ENCODE measurements around the gene OR52K1.
"Not testable (repeated sequence)": the region's sequence is repeated elsewhere in the genome, so short reads cannot be mapped to it uniquely, and the experiment has no call there.

OR52K1 gene

GRCh38 chr11:4495487-4495886 lies 13.0 kb downstream of the OR52K1 start:
- no peak for DNase-seq (ENCODE audit: insufficient read length)
- no peak for TF ChIP-seq POLR2AphosphoS5 (IDR thresholded peaks at IDR 0.05; ENCODE audit: low read depth, low read length)
- TF ChIP-seq TAF1 (IDR thresholded peaks at IDR 0.05; ENCODE audit: borderline replicate concordance, low read depth, low read length), result no peak
- no peak for TF ChIP-seq POLR2A (IDR thresholded peaks at IDR 0.05; ENCODE audit: low read depth, low read length)
- no peak for FAIRE-seq

GRCh38 chr11:4495986-4496385 lies 13.5 kb downstream of the OR52K1 start:
- FAIRE-seq, result no peak
- TF ChIP-seq POLR2AphosphoS5 (IDR thresholded peaks at IDR 0.05; ENCODE audit: low read depth, low read length), result no peak
- no peak for TF ChIP-seq POLR2A (IDR thresholded peaks at IDR 0.05; ENCODE audit: low read depth, low read length)
- no peak for TF ChIP-seq TAF1 (IDR thresholded peaks at IDR 0.05; ENCODE audit: borderline replicate concordance, low read depth, low read length)
- no peak for DNase-seq (ENCODE audit: insufficient read length)

- FAIRE-seq (no peak), DNase-seq (ENCODE audit: insufficient read length) (no peak)
- TF ChIP-seq POLR2AphosphoS5 (IDR thresholded peaks at IDR 0.05; ENCODE audit: low read depth, low read length) (no peak), TAF1 (IDR thresholded peaks at IDR 0.05; ENCODE audit: borderline replicate concordance, low read depth, low read length) (no peak), POLR2A (IDR thresholded peaks at IDR 0.05; ENCODE audit: low read depth, low read length) (no peak)
Measured at GRCh38 chr11:4496557-4497248, 14.3 kb downstream of the OR52K1 start.

GRCh38 chr11:4508886-4509285 lies 26.4 kb downstream of the OR52K1 start:
- FAIRE-seq (no peak), DNase-seq (ENCODE audit: insufficient read length) (no peak)
- no peak for TF ChIP-seq TAF1 (IDR thresholded peaks at IDR 0.05; ENCODE audit: borderline replicate concordance, low read depth, low read length)
- TF ChIP-seq POLR2A (IDR thresholded peaks at IDR 0.05; ENCODE audit: low read depth, low read length), result no peak
- no peak for TF ChIP-seq POLR2AphosphoS5 (IDR thresholded peaks at IDR 0.05; ENCODE audit: low read depth, low read length)

- FAIRE-seq, result no peak
Measured at GRCh38 chr11:4511282-4512245, 29.1 kb downstream of the OR52K1 start.

GRCh38 chr11:4514196-4514595 lies 31.8 kb downstream of the OR52K1 start:
- DNase-seq (ENCODE audit: insufficient read length) (no peak), FAIRE-seq (no peak)
- TF ChIP-seq POLR2AphosphoS5 (IDR thresholded peaks at IDR 0.05; ENCODE audit: low read depth, low read length) (no peak), POLR2A (IDR thresholded peaks at IDR 0.05; ENCODE audit: low read depth, low read length) (no peak), TAF1 (IDR thresholded peaks at IDR 0.05; ENCODE audit: borderline replicate concordance, low read depth, low read length) (no peak)

More at GRCh38 chr11:4511282-4512245, 29.1 kb downstream of the OR52K1 start:
- DNase-seq (ENCODE audit: insufficient read length), result no peak
- TF ChIP-seq TAF1 (IDR thresholded peaks at IDR 0.05; ENCODE audit: borderline replicate concordance, low read depth, low read length), result no peak
- TF ChIP-seq POLR2A (IDR thresholded peaks at IDR 0.05; ENCODE audit: low read depth, low read length), result no peak
- no peak for TF ChIP-seq POLR2AphosphoS5 (IDR thresholded peaks at IDR 0.05; ENCODE audit: low read depth, low read length)

- TF ChIP-seq TAF1 (IDR thresholded peaks at IDR 0.05; ENCODE audit: borderline replicate concordance, low read depth, low read length), result no peak
- no peak for TF ChIP-seq POLR2AphosphoS5 (IDR thresholded peaks at IDR 0.05; ENCODE audit: low read depth, low read length)
- no peak for TF ChIP-seq POLR2A (IDR thresholded peaks at IDR 0.05; ENCODE audit: low read depth, low read length)
- no peak for DNase-seq (ENCODE audit: insufficient read length)
- no peak for FAIRE-seq
Measured at GRCh38 chr11:4522339-4522738, 39.9 kb downstream of the OR52K1 start.

GRCh38 chr11:4522752-4523151 lies 40.3 kb downstream of the OR52K1 start:
- FAIRE-seq, result peak; percentile 33
- no peak for DNase-seq (ENCODE audit: insufficient read length)
- TF ChIP-seq POLR2A (IDR thresholded peaks at IDR 0.05; ENCODE audit: low read depth, low read length) (no peak), POLR2AphosphoS5 (IDR thresholded peaks at IDR 0.05; ENCODE audit: low read depth, low read length) (no peak), TAF1 (IDR thresholded peaks at IDR 0.05; ENCODE audit: borderline replicate concordance, low read depth, low read length) (no peak)

- FAIRE-seq (no peak), DNase-seq (ENCODE audit: insufficient read length) (no peak)
- TF ChIP-seq TAF1 (IDR thresholded peaks at IDR 0.05; ENCODE audit: borderline replicate concordance, low read depth, low read length) (no peak), POLR2AphosphoS5 (IDR thresholded peaks at IDR 0.05; ENCODE audit: low read depth, low read length) (no peak), POLR2A (IDR thresholded peaks at IDR 0.05; ENCODE audit: low read depth, low read length) (no peak)
Measured at GRCh38 chr11:4523666-4524065, 41.2 kb downstream of the OR52K1 start.

- DNase-seq (ENCODE audit: insufficient read length) (no peak), FAIRE-seq (no peak)
- TF ChIP-seq POLR2AphosphoS5 (IDR thresholded peaks at IDR 0.05; ENCODE audit: low read depth, low read length), result no peak
- no peak for TF ChIP-seq POLR2A (IDR thresholded peaks at IDR 0.05; ENCODE audit: low read depth, low read length)
- no peak for TF ChIP-seq TAF1 (IDR thresholded peaks at IDR 0.05; ENCODE audit: borderline replicate concordance, low read depth, low read length)
Measured at GRCh38 chr11:4527926-4528325, 45.5 kb downstream of the OR52K1 start.

GRCh38 chr11:4531686-4532085 lies 49.2 kb downstream of the OR52K1 start:
- not testable (repeated sequence) for DNase-seq (ENCODE audit: insufficient read length); FAIRE-seq
